Neural progenitor cell (in vitro differentiated cells): ENCODE data around the gene CREBRF.

Experiments used
- EZH2 ChIP-seq: fragments of 200-600 bp; sonication (generic); IDR thresholded peaks from 2 replicates; pipeline ENCODE4 v1.6.1; 2017; ENCODE audit warnings: antibody characterized with exemption, mild to moderate bottlenecking, moderate library complexity
- EZH2phosphoT487 ChIP-seq: fragments of 200-600 bp; sonication (generic); IDR thresholded peaks from 2 replicates; pipeline ENCODE4 v1.6.1; 2017; ENCODE audit warnings: antibody characterized with exemption
- TF ChIP-seq, protein P1 (sequence below): fragments of 200-600 bp; sonication (generic); IDR thresholded peaks from 2 replicates; pipeline ENCODE4 v1.5.1; 2017; ENCODE audit warnings: antibody characterized with exemption, mild to moderate bottlenecking

DNA sequence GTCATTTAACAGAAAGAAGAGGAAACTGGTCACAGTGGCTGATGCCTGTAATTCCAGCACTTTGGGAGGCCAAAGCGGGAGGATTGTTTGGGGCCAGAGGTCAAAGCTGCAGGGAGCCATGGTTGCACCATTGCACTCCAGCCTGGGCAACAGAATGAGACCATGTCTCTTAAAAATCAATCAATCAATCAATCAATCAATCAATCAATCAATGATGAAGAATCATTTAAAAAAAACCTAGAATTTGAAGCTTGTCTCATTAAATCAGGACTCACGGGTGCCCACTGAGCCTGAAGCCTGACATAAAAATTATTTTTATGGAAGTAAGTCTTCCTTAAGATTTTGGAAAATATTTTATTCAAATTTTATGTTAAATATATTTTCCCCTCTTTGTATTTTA lies 132.1 kb downstream of the CREBRF start:
- TF ChIP-seq, protein P1, sequence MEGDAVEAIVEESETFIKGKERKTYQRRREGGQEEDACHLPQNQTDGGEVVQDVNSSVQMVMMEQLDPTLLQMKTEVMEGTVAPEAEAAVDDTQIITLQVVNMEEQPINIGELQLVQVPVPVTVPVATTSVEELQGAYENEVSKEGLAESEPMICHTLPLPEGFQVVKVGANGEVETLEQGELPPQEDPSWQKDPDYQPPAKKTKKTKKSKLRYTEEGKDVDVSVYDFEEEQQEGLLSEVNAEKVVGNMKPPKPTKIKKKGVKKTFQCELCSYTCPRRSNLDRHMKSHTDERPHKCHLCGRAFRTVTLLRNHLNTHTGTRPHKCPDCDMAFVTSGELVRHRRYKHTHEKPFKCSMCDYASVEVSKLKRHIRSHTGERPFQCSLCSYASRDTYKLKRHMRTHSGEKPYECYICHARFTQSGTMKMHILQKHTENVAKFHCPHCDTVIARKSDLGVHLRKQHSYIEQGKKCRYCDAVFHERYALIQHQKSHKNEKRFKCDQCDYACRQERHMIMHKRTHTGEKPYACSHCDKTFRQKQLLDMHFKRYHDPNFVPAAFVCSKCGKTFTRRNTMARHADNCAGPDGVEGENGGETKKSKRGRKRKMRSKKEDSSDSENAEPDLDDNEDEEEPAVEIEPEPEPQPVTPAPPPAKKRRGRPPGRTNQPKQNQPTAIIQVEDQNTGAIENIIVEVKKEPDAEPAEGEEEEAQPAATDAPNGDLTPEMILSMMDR = no peak
- no peak for TF ChIP-seq EZH2
- TF ChIP-seq EZH2phosphoT487 = no peak
